Measurements from ENCODE around the gene DSN1.

DSN1 gene

GRCh38 chr20:36754656-36755222 is 18.8 kb downstream of the DSN1 start:
- peak; percentile 87 for DNase-seq (ENCODE audit: low read depth)

GRCh38 chr20:36752582-36752981 is 21.0 kb downstream of the DSN1 start:
- DNase-seq (ENCODE audit: low read depth): no peak

- DNase-seq (ENCODE audit: low read depth): peak; percentile 97
Measured at GRCh38 chr20:36745927-36746659, 27.5 kb downstream of the DSN1 start, which contains the start of gene NDRG3. TSS of gene NDRG3 (minus strand) at chr20:36746090. CDS start at chr20:36721735, 24,355 bp downstream.

GRCh38 chr20:36745234-36745926 is 28.2 kb downstream of the DSN1 start:
- peak; percentile 43 for DNase-seq (ENCODE audit: low read depth)

- DNase-seq (ENCODE audit: low read depth): peak; percentile 63
Measured at GRCh38 chr20:36744764-36745191, 28.8 kb downstream of the DSN1 start.

GRCh38 chr20:36744243-36744642 is 29.3 kb downstream of the DSN1 start:
- DNase-seq (ENCODE audit: low read depth): no peak

- no peak for DNase-seq (ENCODE audit: low read depth)
Measured at GRCh38 chr20:36742558-36742957, 31.0 kb downstream of the DSN1 start.

- no peak for DNase-seq (ENCODE audit: low read depth)
Measured at GRCh38 chr20:36741072-36741471, 32.5 kb downstream of the DSN1 start.

- no peak for DNase-seq (ENCODE audit: low read depth)
Measured at GRCh38 chr20:36737183-36737499, 36.4 kb downstream of the DSN1 start.

- no peak for DNase-seq (ENCODE audit: low read depth)
Measured at GRCh38 chr20:36736451-36737182, 36.9 kb downstream of the DSN1 start.

- no peak for DNase-seq (ENCODE audit: low read depth)
Measured at GRCh38 chr20:36732456-36732855, 41.1 kb downstream of the DSN1 start.

GRCh38 chr20:36728986-36729385 is 44.6 kb downstream of the DSN1 start:
- DNase-seq (ENCODE audit: low read depth): peak; percentile 73

- peak; percentile 10 for DNase-seq (ENCODE audit: low read depth)
Measured at GRCh38 chr20:36726168-36726567, 47.4 kb downstream of the DSN1 start.

- DNase-seq (ENCODE audit: low read depth): peak; percentile 31
Measured at GRCh38 chr20:36720510-36720909, 53.1 kb downstream of the DSN1 start.

GRCh38 chr20:36717657-36718056 is 55.9 kb downstream of the DSN1 start:
- DNase-seq (ENCODE audit: low read depth): peak; percentile 42

- no peak for DNase-seq (ENCODE audit: low read depth)
Measured at GRCh38 chr20:36717021-36717420, 56.5 kb downstream of the DSN1 start.

GRCh38 chr20:36712775-36713174 is 60.8 kb downstream of the DSN1 start:
- DNase-seq (ENCODE audit: low read depth): no peak

- no peak for DNase-seq (ENCODE audit: low read depth)
Measured at GRCh38 chr20:36709126-36709525, 64.4 kb downstream of the DSN1 start.

- DNase-seq (ENCODE audit: low read depth): no peak
Measured at GRCh38 chr20:36703530-36703929, 70.0 kb downstream of the DSN1 start.
